Sigmoid colon (tissue), 7 donors: ENCODE results near the gene TRIM65. TPM values are rescaled to one million over a fixed set of nuclear protein-coding genes. Genes with fewer than 3 reads are reported as not detected.

Experiments
- DNase-seq: peaks from one replicate; pipeline ENCODE4 v3.0.0-alpha.2; 2019
- H3K27ac ChIP-seq, 4 donors: fragments of 200-600 bp; sonication (generic); one replicate each; pipeline ENCODE4 v1.5.1; 2016 to 2019; ENCODE audit warnings: mild to moderate bottlenecking in 1 of 4
- H3K27me3 ChIP-seq, 3 donors: fragments of 200-600 bp; sonication (generic); one replicate each; pipeline ENCODE4 v1.5.1; 2019; ENCODE audit warnings: mild to moderate bottlenecking in 1 of 3
- H3K36me3 ChIP-seq, 4 donors: fragments of 200-600 bp; sonication (generic); one replicate each; pipeline ENCODE4 v1.5.1; 2016 to 2019
- H3K4me1 ChIP-seq, 4 donors: fragments of 200-600 bp; sonication (generic); one replicate each; pipeline ENCODE4 v1.5.1; 2017 to 2019
- H3K4me3 ChIP-seq, 4 donors: fragments of 200-600 bp; sonication (generic); one replicate each; pipeline ENCODE4 v1.5.1; 2017 to 2019; ENCODE audit warnings: mild to moderate bottlenecking in 2 of 4, moderate library complexity in 1 of 4
- H3K9me3 ChIP-seq, 4 donors: fragments of 200-600 bp in 3 of 4; sonication (generic) in 3 of 4; one replicate each; pipeline versions ENCODE4 v1.5.1 to v1.6.1; 2013 to 2019
- CTCF ChIP-seq, 4 experiments: fragments of 450-650 bp in 3 of 4; fragments of 200-600 bp in 1 of 4; IDR thresholded peaks; one replicate each; pipeline ENCODE4 v1.5.1; 2016 to 2019; ENCODE audit warnings: antibody characterized with exemption in 4 of 4, mild to moderate bottlenecking in 3 of 4, moderate library complexity in 2 of 4
- EP300 ChIP-seq, 4 donors: sonication (generic); formaldehyde crosslinking; IDR thresholded peaks; one replicate each; pipeline ENCODE4 v1.6.1; 2017; ENCODE audit warnings: antibody characterized with exemption in 4 of 4
- POLR2A ChIP-seq, 2 donors: fragments of 450-650 bp; IDR thresholded peaks; one replicate each; pipeline ENCODE4 v1.6.1; 2016; ENCODE audit warnings: antibody characterized with exemption in 2 of 2, mild to moderate bottlenecking in 2 of 2, moderate library complexity in 2 of 2
- POLR2AphosphoS5 ChIP-seq, 4 donors: sonication (generic); formaldehyde crosslinking; IDR thresholded peaks; one replicate each; pipeline ENCODE4 v1.6.1; 2017; ENCODE audit warnings: antibody characterized with exemption in 4 of 4
- WGBS, 2 donors: extraction: QIAGEN DNeasy Blood & Tissue Kit; methylation state at CpG; one replicate each; pipeline ENCODE4 v1.1.7; 2013; 5-methylcytosine and 5-hydroxymethylcytosine counted together
- intact Hi-C: fragments of 100-400 bp; cut with DNase I; formaldehyde crosslinking; loops from one replicate; pipeline ENCODE4 v1.15.1; 2023
- polyA plus RNA-seq, 3 donors: library from polyadenylated mRNA; stranded (reverse); fragments of 200-250 nt; gene quantifications; one replicate each; pipeline ENCODE4 v1.2.3, GENCODE V29; 2013
- total RNA-seq, 4 donors: library from RNA; depleted of rRNA; stranded (reverse); fragments of >200 nt; gene quantifications; one replicate each; pipeline ENCODE4 v1.1.0, GENCODE V29; 2016
- donor health status: healthy with polysubstance abuse.
- donor health status: Bipolar disorder and iron deficiency.
- donor health status: healthy.

The TRIM65 gene
- total and polyA plus RNA-seq, 7 donors, result 7.2 to 27.5 (median 22.4) TPM

DNA sequence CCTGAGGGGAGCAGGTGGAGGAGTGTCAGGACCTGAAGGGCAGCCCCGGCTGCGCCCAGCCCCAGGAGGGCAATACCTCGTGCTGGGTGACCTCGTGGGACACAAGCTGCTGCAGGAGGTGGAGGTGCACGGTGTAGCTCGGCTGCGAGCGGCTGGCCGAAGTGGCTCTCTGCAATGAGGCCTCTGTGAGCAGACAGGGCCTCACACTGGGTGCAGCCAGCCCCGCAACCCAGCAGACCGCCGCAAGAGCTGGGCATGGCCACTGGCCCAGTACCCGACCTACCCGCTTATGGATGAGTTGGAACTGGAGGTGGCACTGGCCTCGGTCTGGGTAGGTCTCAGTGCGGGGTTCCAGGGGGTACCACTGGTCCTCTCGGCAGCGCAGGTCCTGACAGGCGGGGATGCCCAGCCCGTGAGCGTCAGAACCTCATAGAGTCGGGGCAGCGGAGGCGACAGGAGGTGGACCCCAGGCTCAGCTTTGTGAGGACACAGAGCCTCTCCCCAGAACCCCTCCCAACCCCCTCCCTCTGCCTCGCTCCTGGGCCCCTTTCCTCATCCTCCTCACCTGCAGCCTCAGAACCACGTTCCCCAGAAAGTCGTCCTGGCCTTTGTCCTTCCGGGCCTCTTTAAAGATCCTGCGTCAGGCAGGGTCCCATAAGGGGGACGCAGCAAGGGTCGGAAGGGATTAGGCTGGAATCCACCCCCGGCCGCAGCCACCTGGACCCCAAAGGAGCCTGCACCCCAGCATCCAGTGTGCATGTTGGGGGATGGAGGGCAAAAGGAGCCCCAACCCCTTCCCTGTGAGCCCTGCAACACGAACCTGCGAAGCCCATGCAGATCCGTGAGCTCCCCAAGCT, 56.6 kb downstream of the TRIM65 start:
- H3K27ac ChIP-seq, result no peak overlapping the region
- H3K9me3 ChIP-seq, result no peaks in the 10 kb centered on the region
- intact Hi-C loops, result no loop called here
- H3K4me1 ChIP-seq, result peaks cover 0 to 17% (median 15%) of the 10 kb centered on the region in 4 donors
- WGBS, 2 donors, result 88 to 94% methylated on average over 36 of the region's 36 CpGs
- TF ChIP-seq CTCF (IDR thresholded peaks at IDR 0.05) (no peak), POLR2A (IDR thresholded peaks at IDR 0.05) (no peak), EP300 (IDR thresholded peaks at IDR 0.05) (no peak), POLR2AphosphoS5 (IDR thresholded peaks at IDR 0.05) (no peak)
- no peak overlapping the region for H3K4me3 ChIP-seq
- peaks cover 0 to 26% (median 0%) of the 10 kb centered on the region in 4 donors for H3K36me3 ChIP-seq
- peak; percentile 64 for DNase-seq
- H3K27me3 ChIP-seq, result no peaks in the 10 kb centered on the region

Other genes with a start within 250 kb of the TRIM65 start
- 10 to 100 TPM in 3 of 4 donors, 1 to 10 TPM in 1; 5.1 to 11.6 (median 11.3) TPM for gene RECQL5, start 229.8 kb downstream of the TRIM65 start, total RNA-seq
- 10 to 100 TPM in 2 of 3 donors, 1 to 10 TPM in 1; 9.0 to 30.1 (median 10.2) TPM for gene RECQL5, start 229.8 kb downstream of the TRIM65 start, polyA plus RNA-seq
- 10 to 100 TPM; 53.5 to 96.9 (median 63.6) TPM for gene SAP30BP, start 229.6 kb downstream of the TRIM65 start, total RNA-seq
- 10 to 100 TPM; 53.2 to 69.3 (median 57.7) TPM for gene SAP30BP, start 229.6 kb downstream of the TRIM65 start, polyA plus RNA-seq
- 10 to 100 TPM; 15.1 to 43.2 (median 23.1) TPM for gene ITGB4, start 175.5 kb downstream of the TRIM65 start, total RNA-seq
- gene ITGB4, start 175.5 kb downstream of the TRIM65 start, polyA plus RNA-seq, result 100 to 1,000 TPM in 1 of 3 donors, 10 to 100 TPM in 2; 17.8 to 116 (median 25.8) TPM
- gene GALK1, start 131.8 kb downstream of the TRIM65 start, total RNA-seq, result 10 to 100 TPM; 17.2 to 24.6 (median 20.3) TPM
- gene GALK1, start 131.8 kb downstream of the TRIM65 start, polyA plus RNA-seq, result 10 to 100 TPM; 14.3 to 28.2 (median 14.4) TPM
- gene UNK, start 112.1 kb downstream of the TRIM65 start, total RNA-seq, result 10 to 100 TPM; 18.9 to 29.6 (median 26.4) TPM
- 10 to 100 TPM; 12.7 to 24.4 (median 16.8) TPM for gene UNK, start 112.1 kb downstream of the TRIM65 start, polyA plus RNA-seq
- gene UNC13D, start 52.5 kb downstream of the TRIM65 start, total RNA-seq, result 10 to 100 TPM in 2 of 4 donors, 1 to 10 TPM in 2; 4.3 to 11.4 (median 9.6) TPM
- gene UNC13D, start 52.5 kb downstream of the TRIM65 start, polyA plus RNA-seq, result 10 to 100 TPM in 2 of 3 donors, 1 to 10 TPM in 1; 6.0 to 61.9 (median 17.1) TPM
- 10 to 100 TPM; 44.2 to 73.1 (median 56.9) TPM for gene WBP2, start 41.6 kb downstream of the TRIM65 start, total RNA-seq
- gene WBP2, start 41.6 kb downstream of the TRIM65 start, polyA plus RNA-seq, result 100 to 1,000 TPM in 1 of 3 donors, 10 to 100 TPM in 2; 87.1 to 110 (median 91.3) TPM
- 10 to 100 TPM; 27.8 to 40.9 (median 37.2) TPM for gene TRIM47, start 18.4 kb downstream of the TRIM65 start, total RNA-seq
- gene TRIM47, start 18.4 kb downstream of the TRIM65 start, polyA plus RNA-seq, result 10 to 100 TPM; 28.7 to 41.0 (median 39.0) TPM
- 10 to 100 TPM; 32.8 to 50.6 (median 41.8) TPM for gene MRPL38, start 7.9 kb upstream of the TRIM65 start, total RNA-seq
- 10 to 100 TPM; 55.9 to 71.5 (median 57.1) TPM for gene MRPL38, start 7.9 kb upstream of the TRIM65 start, polyA plus RNA-seq
- gene FBF1, start 44.1 kb upstream of the TRIM65 start, total RNA-seq, result 10 to 100 TPM in 1 of 4 donors, 1 to 10 TPM in 3; 4.4 to 16.6 (median 6.3) TPM
- 1 to 10 TPM; 1.2 to 9.0 (median 2.5) TPM for gene FBF1, start 44.1 kb upstream of the TRIM65 start, polyA plus RNA-seq
- 10 to 100 TPM; 32.7 to 38.9 (median 36.5) TPM for gene ACOX1, start 82.2 kb upstream of the TRIM65 start, total RNA-seq
- gene ACOX1, start 82.2 kb upstream of the TRIM65 start, polyA plus RNA-seq, result 10 to 100 TPM; 31.3 to 93.2 (median 32.4) TPM
- gene TEN1, start 82.3 kb upstream of the TRIM65 start, total RNA-seq, result 10 to 100 TPM in 1 of 4 donors, 1 to 10 TPM in 3; 5.3 to 14.8 (median 7.8) TPM
- gene TEN1, start 82.3 kb upstream of the TRIM65 start, polyA plus RNA-seq, result 10 to 100 TPM; 30.5 to 78.8 (median 57.1) TPM
- 1 to 10 TPM in 2 of 4 donors, under 1 TPM in 1, not detected in 1; 0.71 to 2.6 (median 1.4) TPM for gene CDK3, start 103.9 kb upstream of the TRIM65 start, total RNA-seq
- 10 to 100 TPM; 11.9 to 15.0 (median 15.0) TPM for gene CDK3, start 103.9 kb upstream of the TRIM65 start, polyA plus RNA-seq
- 10 to 100 TPM in 1 of 4 donors, 1 to 10 TPM in 3; 2.9 to 23.5 (median 7.2) TPM for gene EVPL, start 130.4 kb upstream of the TRIM65 start, total RNA-seq
- 10 to 100 TPM in 1 of 3 donors, 1 to 10 TPM in 2; 4.6 to 16.0 (median 4.8) TPM for gene EVPL, start 130.4 kb upstream of the TRIM65 start, polyA plus RNA-seq
- gene SRP68, start 175.6 kb upstream of the TRIM65 start, total RNA-seq, result 10 to 100 TPM; 53.1 to 60.6 (median 53.8) TPM
- 10 to 100 TPM; 37.2 to 52.4 (median 37.7) TPM for gene SRP68, start 175.6 kb upstream of the TRIM65 start, polyA plus RNA-seq
- 10 to 100 TPM in 1 of 4 donors, 1 to 10 TPM in 3; 5.4 to 20.2 (median 8.2) TPM for gene GALR2, start 177.8 kb upstream of the TRIM65 start, total RNA-seq
- 1 to 10 TPM in 1 of 3 donors, not detected in 2; 1.6 TPM for gene GALR2, start 177.8 kb upstream of the TRIM65 start, polyA plus RNA-seq
- gene ZACN, start 182.2 kb upstream of the TRIM65 start, total RNA-seq, result 1 to 10 TPM in 2 of 4 donors, under 1 TPM in 2; 0.16 to 3.5 (median 0.81) TPM
- gene ZACN, start 182.2 kb upstream of the TRIM65 start, polyA plus RNA-seq, result 1 to 10 TPM; 1.2 to 1.3 (median 1.2) TPM
- gene EXOC7, start 206.8 kb upstream of the TRIM65 start, total RNA-seq, result 10 to 100 TPM; 58.9 to 82.0 (median 75.3) TPM
- 10 to 100 TPM; 36.8 to 74.4 (median 38.4) TPM for gene EXOC7, start 206.8 kb upstream of the TRIM65 start, polyA plus RNA-seq
- gene FOXJ1, start 244.3 kb upstream of the TRIM65 start, total RNA-seq, result under 1 TPM in 1 of 4 donors, not detected in 3; 0.14 TPM
- 1 to 10 TPM in 1 of 3 donors, under 1 TPM in 2; 0.23 to 2.3 (median 0.60) TPM for gene FOXJ1, start 244.3 kb upstream of the TRIM65 start, polyA plus RNA-seq